PFSK-1 (cell line): Measurements from ENCODE around the gene CCDC160.

Experiments
- FOXP2 ChIP-seq: optimal IDR thresholded peaks from 2 replicates; pipeline ENCODE3; 2011; ENCODE audit warnings: borderline replicate concordance, control low read depth, inconsistent platforms; ENCODE audit not compliant: insufficient read depth; ENCODE audit errors: extremely low read length, extremely low read depth
- POLR2AphosphoS5 ChIP-seq: IDR thresholded peaks from 2 replicates; pipeline ENCODE4 v1.6.1; 2012; ENCODE audit warnings: low read depth, mild to moderate bottlenecking, control low read depth, low read length, moderate library complexity
- SIN3A ChIP-seq: IDR thresholded peaks from 2 replicates; pipeline ENCODE4 v1.6.1; 2012; ENCODE audit warnings: mild to moderate bottlenecking, low read length, moderate library complexity, borderline replicate concordance; ENCODE audit not compliant: insufficient read depth
- TAF1 ChIP-seq: IDR thresholded peaks from 2 replicates; pipeline ENCODE4 v1.6.1; 2012; ENCODE audit warnings: low read length, control low read depth, borderline replicate concordance; ENCODE audit not compliant: insufficient read depth
- TF ChIP-seq, protein P1 (sequence below), 2 experiments: IDR thresholded peaks; 2 replicates each; pipeline versions ENCODE4 v1.6.1 to v1.8.0; 2011 to 2012; ENCODE audit warnings: low read depth in 2 of 2, low read length in 2 of 2, control low read depth in 1 of 2, inconsistent platforms in 1 of 2, mild to moderate bottlenecking in 1 of 2, moderate library complexity in 1 of 2; ENCODE audit not compliant: insufficient read depth in 1 of 2

The CCDC160 gene

DNA sequence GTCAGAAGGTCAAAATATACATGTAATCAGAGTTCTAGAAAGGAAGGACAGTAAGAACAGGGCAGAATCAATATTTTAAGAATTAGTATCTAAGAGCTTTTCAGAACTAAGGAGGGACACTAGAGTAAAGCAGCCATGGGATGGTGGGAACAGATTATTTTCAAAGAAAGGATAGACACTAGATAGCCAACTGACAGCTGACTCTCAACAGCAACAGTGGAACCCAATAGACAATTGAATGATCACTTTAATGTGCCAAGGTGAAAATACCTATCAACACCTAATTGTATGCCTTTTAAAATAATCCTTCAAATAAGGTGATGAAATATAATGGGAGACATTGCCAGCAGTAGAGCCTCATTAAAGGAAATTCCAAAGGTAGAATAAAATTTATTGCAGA, 26.5 kb upstream of the CCDC160 start:
- TF ChIP-seq, protein P1, sequence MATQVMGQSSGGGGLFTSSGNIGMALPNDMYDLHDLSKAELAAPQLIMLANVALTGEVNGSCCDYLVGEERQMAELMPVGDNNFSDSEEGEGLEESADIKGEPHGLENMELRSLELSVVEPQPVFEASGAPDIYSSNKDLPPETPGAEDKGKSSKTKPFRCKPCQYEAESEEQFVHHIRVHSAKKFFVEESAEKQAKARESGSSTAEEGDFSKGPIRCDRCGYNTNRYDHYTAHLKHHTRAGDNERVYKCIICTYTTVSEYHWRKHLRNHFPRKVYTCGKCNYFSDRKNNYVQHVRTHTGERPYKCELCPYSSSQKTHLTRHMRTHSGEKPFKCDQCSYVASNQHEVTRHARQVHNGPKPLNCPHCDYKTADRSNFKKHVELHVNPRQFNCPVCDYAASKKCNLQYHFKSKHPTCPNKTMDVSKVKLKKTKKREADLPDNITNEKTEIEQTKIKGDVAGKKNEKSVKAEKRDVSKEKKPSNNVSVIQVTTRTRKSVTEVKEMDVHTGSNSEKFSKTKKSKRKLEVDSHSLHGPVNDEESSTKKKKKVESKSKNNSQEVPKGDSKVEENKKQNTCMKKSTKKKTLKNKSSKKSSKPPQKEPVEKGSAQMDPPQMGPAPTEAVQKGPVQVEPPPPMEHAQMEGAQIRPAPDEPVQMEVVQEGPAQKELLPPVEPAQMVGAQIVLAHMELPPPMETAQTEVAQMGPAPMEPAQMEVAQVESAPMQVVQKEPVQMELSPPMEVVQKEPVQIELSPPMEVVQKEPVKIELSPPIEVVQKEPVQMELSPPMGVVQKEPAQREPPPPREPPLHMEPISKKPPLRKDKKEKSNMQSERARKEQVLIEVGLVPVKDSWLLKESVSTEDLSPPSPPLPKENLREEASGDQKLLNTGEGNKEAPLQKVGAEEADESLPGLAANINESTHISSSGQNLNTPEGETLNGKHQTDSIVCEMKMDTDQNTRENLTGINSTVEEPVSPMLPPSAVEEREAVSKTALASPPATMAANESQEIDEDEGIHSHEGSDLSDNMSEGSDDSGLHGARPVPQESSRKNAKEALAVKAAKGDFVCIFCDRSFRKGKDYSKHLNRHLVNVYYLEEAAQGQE (IDR thresholded peaks at IDR 0.05; ENCODE audit: insufficient read depth in 1 of 2, low read depth in 2 of 2, low read length in 2 of 2), result no peak
- no peak for TF ChIP-seq SIN3A
- TF ChIP-seq FOXP2, result no peak
- TF ChIP-seq POLR2AphosphoS5, result no peak
- TF ChIP-seq TAF1, result no peak

DNA sequence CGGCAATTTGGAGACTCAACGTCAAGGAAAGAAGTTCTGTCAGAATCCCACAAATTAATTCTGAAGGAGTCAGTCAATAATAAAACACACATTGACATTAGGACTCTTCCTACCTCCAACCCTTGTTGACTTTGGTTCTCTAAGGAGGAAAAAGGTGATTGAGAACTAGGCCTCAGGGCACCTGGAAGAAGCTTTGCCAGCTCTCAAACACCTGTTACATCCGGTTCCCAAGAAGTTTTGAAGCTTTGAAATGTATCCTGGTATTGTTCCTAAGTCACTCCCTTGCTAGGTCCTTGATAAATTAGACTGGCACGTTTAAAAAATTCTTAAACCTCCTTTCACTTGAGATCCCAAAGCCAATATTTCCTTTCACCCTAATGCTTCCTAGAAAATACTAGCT, 1.7 kb upstream of the CCDC160 start:
- TF ChIP-seq POLR2AphosphoS5 (no peak), TAF1 (no peak), SIN3A (no peak), FOXP2 (no peak)
- TF ChIP-seq, protein P1 (IDR thresholded peaks at IDR 0.05; ENCODE audit: insufficient read depth in 1 of 2, low read depth in 2 of 2, low read length in 2 of 2), result no peak

DNA sequence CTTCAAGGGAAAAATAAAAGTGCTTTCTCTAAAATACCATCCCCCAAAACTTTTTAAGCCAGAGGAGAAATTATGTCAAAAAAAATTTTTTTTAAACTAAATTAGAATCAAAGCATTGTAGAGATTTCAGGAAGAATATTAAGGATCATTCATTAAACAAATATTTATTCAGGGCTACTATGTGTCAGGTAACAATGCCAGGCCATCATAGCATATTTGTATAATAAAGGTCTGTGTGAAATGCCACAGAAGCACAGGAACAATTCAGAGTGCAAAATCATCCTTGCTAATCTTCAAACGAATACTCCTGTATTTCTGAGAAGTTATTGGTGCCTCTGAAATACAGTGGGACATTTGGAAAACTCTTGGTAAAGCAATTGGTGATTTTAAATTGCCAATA, 2.0 kb downstream of the CCDC160 start:
- TF ChIP-seq, protein P1 (IDR thresholded peaks at IDR 0.05; ENCODE audit: insufficient read depth in 1 of 2, low read depth in 2 of 2, low read length in 2 of 2), result no peak
- no peak for TF ChIP-seq SIN3A
- no peak for TF ChIP-seq TAF1
- no peak for TF ChIP-seq FOXP2
- TF ChIP-seq POLR2AphosphoS5, result no peak

DNA sequence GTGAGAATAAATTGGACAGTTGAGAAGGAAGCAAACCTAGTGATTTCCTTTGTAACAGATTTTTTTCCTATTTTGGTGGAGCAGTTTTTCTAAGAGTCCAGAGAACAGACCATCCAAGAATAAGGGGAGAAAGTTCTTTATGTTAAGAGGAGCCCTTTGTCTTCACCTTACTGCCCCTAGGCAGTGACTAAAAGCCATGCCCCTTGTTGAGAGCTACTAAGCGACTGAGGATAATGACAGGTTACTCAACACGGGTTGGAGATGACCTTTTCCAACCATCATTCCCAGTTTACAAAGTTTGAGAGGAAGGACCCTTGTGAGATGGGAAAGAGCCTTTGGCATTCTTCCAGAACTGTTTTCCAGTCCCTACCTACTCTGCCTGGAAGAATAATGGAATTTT, 3.2 kb downstream of the CCDC160 start:
- TF ChIP-seq FOXP2 (no peak), TAF1 (no peak), SIN3A (no peak), POLR2AphosphoS5 (no peak)
- TF ChIP-seq, protein P1 (IDR thresholded peaks at IDR 0.05; ENCODE audit: insufficient read depth in 1 of 2, low read depth in 2 of 2, low read length in 2 of 2), result no peak

DNA sequence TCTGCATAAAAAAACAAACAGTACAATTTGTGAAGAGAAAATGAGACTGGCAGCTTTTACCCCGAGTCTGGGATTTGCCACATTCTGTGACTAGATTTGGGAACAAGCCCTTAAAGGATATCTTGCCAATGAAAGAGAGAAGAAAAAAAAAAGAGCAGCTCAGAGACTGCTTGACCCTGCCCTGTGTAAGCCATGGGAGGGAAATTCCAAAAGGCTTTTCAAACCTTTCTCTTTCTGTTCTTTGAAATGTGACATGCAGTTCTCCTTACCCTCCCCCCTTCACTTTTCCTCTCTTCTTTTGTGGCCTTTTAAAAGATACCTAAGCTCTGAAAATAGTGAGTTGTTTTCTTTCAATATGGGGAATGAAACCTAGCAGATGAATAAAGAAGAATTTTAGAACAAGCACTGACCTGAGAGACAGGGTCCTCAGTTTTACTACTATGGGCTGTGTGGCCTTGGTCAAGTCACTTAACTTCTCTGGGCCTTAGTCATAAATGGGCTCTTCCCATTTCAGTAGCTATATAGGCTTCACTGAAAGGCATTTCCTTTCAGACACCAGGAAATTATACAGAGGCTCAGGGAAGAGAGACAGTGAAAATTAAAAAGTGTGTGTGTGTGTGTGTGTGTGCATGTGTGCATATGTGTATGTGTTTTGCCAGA, 5.1 kb downstream of the CCDC160 start:
- no peak for TF ChIP-seq POLR2AphosphoS5
